ENCODE results near the gene ZNF195. TPM values are rescaled to one million over a fixed set of nuclear protein-coding genes. Genes with fewer than 3 reads are reported as not detected.

ZNF195 gene
- total and polyA plus RNA-seq, 2 of the 8 experiments (the other 6 are each of a cell fraction or from before 2014, with no cell fraction given): 23.9 to 88.6 TPM

DNA sequence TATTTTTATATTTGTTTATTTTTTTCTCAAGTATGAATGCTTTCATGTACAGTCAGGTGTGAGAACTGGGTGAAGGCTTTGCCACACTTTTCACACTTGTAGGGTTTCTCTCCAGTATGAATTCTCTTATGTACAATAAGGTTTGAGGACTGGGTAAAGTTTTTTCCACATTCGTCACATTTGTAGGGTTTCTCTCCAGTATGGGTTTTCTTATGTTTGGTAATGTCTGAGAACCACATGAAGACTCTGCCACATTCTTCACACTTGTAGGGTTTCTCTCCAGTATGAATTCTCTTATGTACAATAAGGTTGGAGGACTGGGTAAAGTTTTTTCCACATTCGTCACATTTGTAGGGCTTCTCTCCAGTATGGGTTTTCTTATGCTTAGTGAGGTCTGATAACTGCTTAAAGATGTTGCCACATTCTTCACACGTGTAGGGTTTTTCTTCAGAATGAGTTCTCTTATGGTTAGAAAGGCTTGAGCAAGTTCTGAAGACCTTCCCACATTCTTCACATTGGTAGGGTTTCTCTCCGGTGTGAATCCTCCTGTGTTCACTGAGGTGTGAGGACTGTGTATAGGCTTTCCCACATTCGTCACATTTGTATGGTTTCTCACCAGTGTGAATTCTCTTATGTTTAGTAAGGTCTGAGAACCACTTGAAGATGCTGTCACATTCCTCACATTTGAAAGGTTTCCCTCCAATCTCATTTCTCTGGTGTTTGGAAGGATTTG, 19.7 kb downstream of the ZNF195 start:
- H2BK15ac ChIP-seq (ENCODE audit: low read length): no peak overlapping the region
- no peaks in the 10 kb centered on the region for H3K79me1 ChIP-seq (ENCODE audit: low read depth, low read length)
- no peak overlapping the region for H3K27ac ChIP-seq (ENCODE audit: low read depth, low read length)
- peaks cover 0 to 16% of the 10 kb centered on the region in 2 experiments; a peak in 2 of 4 replicates for H3K79me2 ChIP-seq (ENCODE audit: control insufficient read depth in 1 of 2, insufficient read depth in 2 of 2, low read length in 2 of 2)
- H3K18ac ChIP-seq (ENCODE audit: extremely low read depth, low read length): no peak overlapping the region
- H3K4me2 ChIP-seq (ENCODE audit: insufficient read depth in 1 of 2, low read depth in 2 of 2, low read length in 2 of 2): no peak overlapping the region
- no peak overlapping the region for H2BK5ac ChIP-seq (ENCODE audit: low read depth, low read length)
- no peak overlapping the region for H2BK12ac ChIP-seq (ENCODE audit: low read depth, low read length)
- 91% methylated on average over 5 of the region's 5 CpGs; no CpG with 5 or more reads in 1 of the 2 experiments for WGBS, 2 experiments (ENCODE audit: extremely low coverage in 1 of 2, insufficient coverage in 1 of 2, insufficient read length in 1 of 2, insufficient replicate concordance in 2 of 2, low coverage in 1 of 2, low lambda C conversion rate in 2 of 2, missing lambda C conversion rate in 1 of 2)
- no peak overlapping the region for H3K23ac ChIP-seq (ENCODE audit: insufficient read length)
- H3K4ac ChIP-seq (replicated peaks; ENCODE audit: insufficient read length, low read depth, low read length): no peak overlapping the region
- no peak overlapping the region for H4K8ac ChIP-seq (ENCODE audit: extremely low read depth, insufficient read depth, low read length)
- no peak for FAIRE-seq
- no peak for DNase-seq (ENCODE audit: low read depth in 1 of 2, low spot score in 2 of 2)
- peak overlapping the region in 1 of 4 experiments; percentile 36; a peak in 1 of 8 replicates for H3K4me3 ChIP-seq (ENCODE audit: extremely low read depth in 1 of 4, insufficient read depth in 2 of 4, low read depth in 3 of 4, low read length in 4 of 4)
- H4K20me1 ChIP-seq (replicated peaks in 1 of 2; ENCODE audit: control insufficient read depth in 1 of 2, insufficient read depth in 2 of 2, low read length in 2 of 2): no peaks in the 10 kb centered on the region
- H3K14ac ChIP-seq (ENCODE audit: insufficient read length): no peak overlapping the region
- no peaks in the 10 kb centered on the region for H3K27me3 ChIP-seq (replicated peaks in 1 of 4; ENCODE audit: control insufficient read depth in 3 of 4, extremely low read depth in 1 of 4, insufficient read depth in 3 of 4, low read length in 3 of 4)
- H4K5ac ChIP-seq (ENCODE audit: insufficient read length, low read depth, low read length): no peak overlapping the region
- no peak overlapping the region for H3K56ac ChIP-seq (replicated peaks; ENCODE audit: insufficient read length, low read depth, low read length)
- no peak overlapping the region for H2BK20ac ChIP-seq (ENCODE audit: low read length)
- peaks cover 35 to 76% (median 57%) of the 10 kb centered on the region in 4 experiments for H3K36me3 ChIP-seq (ENCODE audit: control insufficient read depth in 2 of 4, insufficient read depth in 4 of 4, low read length in 3 of 4)
- peaks cover under 1% of the 10 kb centered on the region; the same call in 1 of the 2 replicates for H3K23me2 ChIP-seq (ENCODE audit: low read depth, low read length)
- CTCF ChIA-PET (ENCODE audit: partially characterized antibody): no interaction called here
- H3K9ac ChIP-seq (replicated peaks in 1 of 4; ENCODE audit: extremely low read depth in 1 of 4, low read depth in 3 of 4, low read length in 3 of 4): no peak overlapping the region
- POLR2A ChIA-PET (ENCODE audit: partially characterized antibody): interaction anchor here (5.7 to 18.0 kb wide), 2 partner anchors 13 to 21 kb away, joined by 29 to 233 read pairs; partner anchors contain the start of gene ZNF195
- H4K91ac ChIP-seq (replicated peaks; ENCODE audit: insufficient read length, low read length): no peak overlapping the region
- H3K9me3 ChIP-seq (ENCODE audit: insufficient read depth in 2 of 2, low read depth in 1 of 2, low read length in 1 of 2): peaks cover 68 to 75% of the 10 kb centered on the region in 2 experiments
- no peaks in the 10 kb centered on the region for H3K4me1 ChIP-seq (replicated peaks in 1 of 4; ENCODE audit: control insufficient read depth in 3 of 4, insufficient read depth in 4 of 4, low read length in 3 of 4)
- H2BK120ac ChIP-seq (replicated peaks; ENCODE audit: low read depth, low read length): no peak overlapping the region
- H2AFZ ChIP-seq (ENCODE audit: low read length): no peak overlapping the region
- H2AK5ac ChIP-seq (ENCODE audit: low read depth, low read length): no peak overlapping the region
- TF ChIP-seq GTF2F1 (IDR thresholded peaks at IDR 0.05; ENCODE audit: borderline replicate concordance, low read depth, low read length): peak; percentile 12
- TF ChIP-seq ZNF274 (IDR thresholded peaks at IDR 0.05; ENCODE audit: borderline replicate concordance, extremely low read depth, low read length): peak; percentile 98
- TF ChIP-seq CHD2 (IDR thresholded peaks at IDR 0.05; ENCODE audit: low read length): 0 out of 2 replicates have a peak, but pooled peaks have one; percentile 39
- no peak for TF ChIP-seq SP2 (IDR thresholded peaks at IDR 0.05; ENCODE audit: low read length)
- TF ChIP-seq TCF12 (IDR thresholded peaks at IDR 0.05; ENCODE audit: low read depth, low read length): peak; percentile 39; the same call in 1 of the 2 replicates
- peak; percentile 38; a peak in 2 of 3 replicates for TF ChIP-seq POLR2A (IDR thresholded peaks at IDR 0.05; ENCODE audit: control extremely low read depth in 1 of 2, low read depth in 2 of 2, low read length in 2 of 2)
- TF ChIP-seq JUN (IDR thresholded peaks at IDR 0.05; ENCODE audit: low read depth, low read length): no peak
- TF ChIP-seq RNF2 (IDR thresholded peaks at IDR 0.05; ENCODE audit: borderline replicate concordance, low read depth, low read length, missing control alignments, poor library complexity, severe bottlenecking): no peak
- TF ChIP-seq KDM4A (IDR thresholded peaks at IDR 0.05; ENCODE audit: low read depth, low read length, severe bottlenecking): no peak
- TF ChIP-seq, protein P1, sequence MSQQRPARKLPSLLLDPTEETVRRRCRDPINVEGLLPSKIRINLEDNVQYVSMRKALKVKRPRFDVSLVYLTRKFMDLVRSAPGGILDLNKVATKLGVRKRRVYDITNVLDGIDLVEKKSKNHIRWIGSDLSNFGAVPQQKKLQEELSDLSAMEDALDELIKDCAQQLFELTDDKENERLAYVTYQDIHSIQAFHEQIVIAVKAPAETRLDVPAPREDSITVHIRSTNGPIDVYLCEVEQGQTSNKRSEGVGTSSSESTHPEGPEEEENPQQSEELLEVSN (IDR thresholded peaks at IDR 0.05): peak; percentile 64; the same call in 1 of the 2 replicates
- TF ChIP-seq POLR2AphosphoS5 (IDR thresholded peaks at IDR 0.05; ENCODE audit: low read depth, low read length): peak; percentile 45; the same call in 1 of the 2 replicates
- TF ChIP-seq BACH1 (IDR thresholded peaks at IDR 0.05; ENCODE audit: low read length): peak; percentile 77

All from H1 (cell line).